Measurements from ENCODE around the gene GTF3C5. TPM values are rescaled to one million over a fixed set of nuclear protein-coding genes. Genes with fewer than 3 reads are reported as not detected.
A peak's percentile ranks its signal among the peaks of the same experiment; 100 is the strongest.
"Not testable (repeated sequence)": the region's sequence is repeated elsewhere in the genome, so short reads cannot be mapped to it uniquely, and the experiment has no call there.

The GTF3C5 gene
- total RNA-seq, 1 donor from 2014 or later: 83.6 TPM

DNA sequence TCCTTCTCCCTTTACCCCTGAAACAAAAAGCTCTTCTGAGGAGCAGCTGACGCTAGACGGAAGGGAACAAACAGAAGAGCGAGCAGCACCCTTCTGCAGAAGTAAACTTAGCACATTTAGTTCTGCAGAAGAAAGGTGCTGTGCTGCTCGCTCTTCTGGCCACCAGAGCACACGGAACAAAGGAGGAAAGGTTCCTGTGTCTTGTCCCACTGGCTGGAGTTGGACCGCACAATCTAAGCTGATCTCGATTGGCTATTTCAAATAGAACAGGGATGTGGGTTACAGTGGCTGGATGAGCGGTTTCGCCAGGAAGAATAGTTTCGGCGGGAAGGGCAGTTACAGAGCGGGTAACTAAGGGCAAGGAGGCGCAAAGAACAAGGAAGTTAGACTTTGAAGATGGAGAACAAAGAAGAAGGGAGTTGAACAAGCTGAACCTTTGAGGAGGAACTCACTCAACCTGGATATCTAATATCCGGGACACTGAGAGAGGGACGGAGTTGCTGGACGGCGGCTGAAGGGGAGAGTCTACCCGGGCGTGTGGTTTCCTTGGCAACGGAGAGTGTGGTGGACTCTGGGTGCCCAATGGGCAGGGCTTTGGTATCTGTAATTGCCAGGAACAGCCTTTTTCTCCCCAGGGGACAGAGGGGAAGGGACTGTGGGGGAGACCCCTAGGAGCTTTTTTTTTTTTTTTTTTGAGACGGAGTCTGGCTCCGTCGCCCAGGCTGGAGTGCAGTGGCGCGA lies 7.1 kb downstream of the GTF3C5 start:
- H3K27me3 Mint-ChIP-seq: no peaks in the 10 kb centered on the region
- H3K36me3 Mint-ChIP-seq: peaks cover 37% of the 10 kb centered on the region

GRCh38 chr9:133040892-133041479 lies 10.2 kb downstream of the GTF3C5 start:
- peak; percentile 75 for TF ChIP-seq CTCF (conservative IDR thresholded peaks at IDR 0.05)
- H3K27ac Mint-ChIP-seq; H3K27me3 Mint-ChIP-seq; DNase-seq (ENCODE audit: extremely low spot score, unreplicated experiment); H3K9me3 Mint-ChIP-seq; H3K4me1 Mint-ChIP-seq (ENCODE audit: unreplicated experiment); H3K4me3 Mint-ChIP-seq: not testable (repeated sequence)
- H3K36me3 Mint-ChIP-seq: peaks cover 33% of the 10 kb centered on the region

More for the DNA sequence above, 7.1 kb downstream of the GTF3C5 start:
- peaks cover 11% of the 10 kb centered on the region for H3K4me1 Mint-ChIP-seq (ENCODE audit: unreplicated experiment)
- H3K9me3 Mint-ChIP-seq: no peaks in the 10 kb centered on the region
- no peak overlapping the region for H3K4me3 Mint-ChIP-seq
- no peak overlapping the region for H3K27ac Mint-ChIP-seq
- no peak for DNase-seq (ENCODE audit: extremely low spot score, unreplicated experiment)
- TF ChIP-seq CTCF (conservative IDR thresholded peaks at IDR 0.05): no peak

DNA sequence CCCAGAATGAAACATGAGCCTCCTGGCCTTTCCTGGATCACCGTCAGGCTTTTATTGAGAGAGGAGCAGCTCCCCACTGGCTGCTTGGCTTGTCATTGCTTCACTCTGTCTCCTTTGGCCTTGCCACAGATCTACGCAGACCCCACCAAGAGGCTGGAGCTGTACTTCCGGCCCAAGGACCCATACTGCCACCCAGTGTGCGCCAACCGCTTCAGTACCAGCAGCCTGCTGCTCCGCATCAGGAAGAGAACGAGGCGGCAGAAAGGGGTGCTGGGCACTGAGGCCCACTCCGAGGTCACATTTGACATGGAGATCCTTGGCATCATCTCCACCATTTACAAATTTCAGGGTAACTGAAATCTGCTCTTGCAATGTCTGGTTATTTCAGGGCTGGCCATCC lies 11.2 kb downstream of the GTF3C5 start:
- Mint-ChIP-seq H3K9me3 (no peaks in the 10 kb centered on the region), H3K4me3 (no peak overlapping the region), H3K27me3 (no peaks in the 10 kb centered on the region), H3K27ac (no peak overlapping the region), H3K36me3 (peaks cover 27% of the 10 kb centered on the region), H3K4me1 (ENCODE audit: unreplicated experiment) (peaks cover 4% of the 10 kb centered on the region)
- DNase-seq (ENCODE audit: extremely low spot score, unreplicated experiment): no peak
- no peak for TF ChIP-seq CTCF (conservative IDR thresholded peaks at IDR 0.05)

- Mint-ChIP-seq H3K4me1 (ENCODE audit: unreplicated experiment) (peaks cover 4% of the 10 kb centered on the region), H3K36me3 (peaks cover 30% of the 10 kb centered on the region), H3K27ac (no peak overlapping the region), H3K27me3 (no peaks in the 10 kb centered on the region), H3K4me3 (no peak overlapping the region), H3K9me3 (no peaks in the 10 kb centered on the region)
- no peak for TF ChIP-seq CTCF (conservative IDR thresholded peaks at IDR 0.05)
- DNase-seq (ENCODE audit: extremely low spot score, unreplicated experiment): no peak
Measured at GRCh38 chr9:133042676-133043075, 11.9 kb downstream of the GTF3C5 start.

DNA sequence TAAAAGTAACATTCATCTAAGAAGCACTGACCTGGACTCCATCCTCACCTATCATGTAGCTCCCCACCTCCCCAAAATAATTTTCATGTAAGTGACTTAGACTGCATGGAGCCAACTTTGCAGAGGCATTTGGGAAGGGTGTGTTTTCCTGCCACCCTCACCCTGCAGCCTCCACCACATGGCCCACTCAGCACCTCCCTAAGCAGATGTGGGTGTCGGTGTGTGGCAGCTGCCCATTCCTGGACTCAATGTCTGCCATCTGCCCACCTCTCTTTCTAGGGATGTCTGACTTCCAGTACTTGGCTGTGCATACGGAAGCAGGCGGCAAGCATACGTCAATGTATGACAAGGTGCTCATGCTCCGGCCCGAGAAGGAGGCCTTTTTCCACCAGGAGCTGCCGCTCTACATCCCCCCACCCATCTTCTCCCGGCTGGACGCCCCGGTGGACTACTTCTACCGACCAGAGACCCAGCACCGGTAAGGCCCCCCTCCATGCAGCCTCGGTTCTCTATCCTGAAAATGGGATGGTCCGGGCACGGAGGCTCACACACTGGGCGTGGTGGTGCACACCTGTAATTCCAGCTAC lies 12.7 kb downstream of the GTF3C5 start:
- Mint-ChIP-seq H3K9me3 (no peaks in the 10 kb centered on the region), H3K27ac (no peak overlapping the region), H3K27me3 (no peaks in the 10 kb centered on the region), H3K36me3 (peaks cover 26% of the 10 kb centered on the region), H3K4me1 (ENCODE audit: unreplicated experiment) (no peaks in the 10 kb centered on the region), H3K4me3 (no peak overlapping the region)
- DNase-seq (ENCODE audit: extremely low spot score, unreplicated experiment): no peak
- TF ChIP-seq CTCF (conservative IDR thresholded peaks at IDR 0.05): no peak

Data from type B pancreatic cell (in vitro differentiated cells).